ENCODE results near the gene ANKS6.
A peak's percentile ranks its signal among the peaks of the same experiment; 100 is the strongest.

Gene ANKS6

GRCh38 chr9:98796364-98797101 is at the start of gene ANKS6:
Gene ANKS6 (minus strand): TSS chr9:98796555. CDS start chr9:98796491, 64 bp downstream.
- peak within 1 kb of the TSS; percentile 67 for H3K4me3 ChIP-seq (ENCODE audit: low read depth, low read length)

GRCh38 chr9:98846081-98846480 is 49.7 kb upstream of the ANKS6 start:
- H3K4me3 ChIP-seq (ENCODE audit: low read depth, low read length), result no peak overlapping the region

GRCh38 chr9:98842510-98842909 is 46.2 kb upstream of the ANKS6 start:
- H3K4me3 ChIP-seq (ENCODE audit: low read depth, low read length), result no peak overlapping the region

DNA sequence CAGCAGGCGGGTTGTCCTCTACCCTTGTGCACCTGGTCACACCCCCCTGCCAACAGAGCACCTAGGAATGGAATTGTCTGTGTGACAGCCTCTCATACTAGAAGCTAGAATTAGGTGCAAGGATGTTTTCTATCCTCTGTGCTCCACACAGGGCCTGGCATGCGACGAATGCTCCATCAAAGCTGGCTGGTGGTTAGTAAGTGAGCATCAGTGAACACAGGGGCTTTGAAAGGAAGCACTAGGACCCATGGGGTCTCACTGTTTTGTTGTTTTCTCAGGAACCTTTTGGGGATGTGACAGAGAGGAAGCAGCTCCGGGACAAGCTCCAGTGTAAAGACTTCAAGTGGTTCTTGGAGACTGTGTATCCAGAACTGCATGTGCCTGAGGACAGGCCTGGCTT is 43.4 kb upstream of the ANKS6 start:
- H3K4me3 ChIP-seq (ENCODE audit: low read depth, low read length), result no peak overlapping the region

DNA sequence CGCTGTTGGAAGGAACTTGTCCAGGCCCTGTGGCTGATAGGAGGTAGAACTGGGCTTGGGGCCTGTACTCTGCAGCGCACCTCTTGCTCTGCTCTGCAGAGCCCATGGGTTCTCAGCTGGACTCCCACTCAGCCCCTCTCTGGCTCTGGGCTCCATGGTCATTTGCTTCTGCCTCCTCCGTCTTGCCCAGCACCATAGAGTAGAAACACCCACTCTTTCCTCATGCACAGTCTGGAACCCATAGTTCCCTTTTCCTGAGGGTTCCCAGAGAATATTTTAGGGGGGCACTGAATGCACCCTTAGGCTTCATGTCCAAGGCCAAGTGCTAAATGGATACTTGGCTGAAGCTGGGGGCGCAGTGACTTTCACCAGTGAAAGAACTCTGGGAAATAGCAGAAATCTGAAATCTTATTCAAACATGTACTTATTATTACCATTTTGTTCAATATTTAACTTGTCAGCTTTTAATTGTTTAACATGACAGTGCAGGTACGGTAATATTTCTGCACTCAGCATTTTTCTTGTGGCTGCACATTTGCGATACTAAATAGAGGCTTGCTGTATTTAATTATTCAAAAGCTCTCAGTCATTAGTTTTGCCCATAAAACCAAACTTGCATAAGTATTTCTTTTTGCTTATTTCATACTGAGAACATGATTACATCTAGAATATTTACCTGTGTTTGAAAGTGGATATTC is 42.7 kb upstream of the ANKS6 start:
- no peak overlapping the region for H3K4me3 ChIP-seq (ENCODE audit: low read depth, low read length)

GRCh38 chr9:98838155-98838867 is 42.0 kb upstream of the ANKS6 start:
- H3K4me3 ChIP-seq (ENCODE audit: low read depth, low read length), result no peak overlapping the region

- H3K4me3 ChIP-seq (ENCODE audit: low read depth, low read length), result no peak overlapping the region
Measured at GRCh38 chr9:98837516-98837915, 41.2 kb upstream of the ANKS6 start.

GRCh38 chr9:98836206-98836605 is 39.9 kb upstream of the ANKS6 start:
- H3K4me3 ChIP-seq (ENCODE audit: low read depth, low read length), result no peak overlapping the region

DNA sequence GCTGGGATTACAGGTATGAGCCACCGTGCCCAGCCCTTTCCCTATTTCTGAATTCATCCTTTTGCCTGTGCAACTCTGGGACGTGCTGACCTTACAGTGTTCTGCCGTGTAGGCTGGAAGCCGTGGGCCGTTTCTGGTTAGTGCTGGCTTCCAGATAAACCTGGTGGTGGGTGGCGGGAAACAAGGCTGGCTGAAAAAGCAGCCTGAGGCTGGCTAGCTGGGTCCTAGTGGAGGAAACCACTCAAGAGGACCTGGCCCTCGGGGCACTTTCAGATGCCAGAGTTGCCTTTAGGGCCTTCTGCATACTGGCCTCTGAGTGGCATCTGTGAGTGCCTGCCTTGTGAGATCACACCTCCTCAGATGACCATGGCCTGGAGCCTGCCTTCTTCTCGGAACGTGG is 38.0 kb upstream of the ANKS6 start:
- no peak overlapping the region for H3K4me3 ChIP-seq (ENCODE audit: low read depth, low read length)

- no peak overlapping the region for H3K4me3 ChIP-seq (ENCODE audit: low read depth, low read length)
Measured at GRCh38 chr9:98833090-98833956, 37.0 kb upstream of the ANKS6 start.

GRCh38 chr9:98832768-98833089 is 36.4 kb upstream of the ANKS6 start:
- no peak overlapping the region for H3K4me3 ChIP-seq (ENCODE audit: low read depth, low read length)

DNA sequence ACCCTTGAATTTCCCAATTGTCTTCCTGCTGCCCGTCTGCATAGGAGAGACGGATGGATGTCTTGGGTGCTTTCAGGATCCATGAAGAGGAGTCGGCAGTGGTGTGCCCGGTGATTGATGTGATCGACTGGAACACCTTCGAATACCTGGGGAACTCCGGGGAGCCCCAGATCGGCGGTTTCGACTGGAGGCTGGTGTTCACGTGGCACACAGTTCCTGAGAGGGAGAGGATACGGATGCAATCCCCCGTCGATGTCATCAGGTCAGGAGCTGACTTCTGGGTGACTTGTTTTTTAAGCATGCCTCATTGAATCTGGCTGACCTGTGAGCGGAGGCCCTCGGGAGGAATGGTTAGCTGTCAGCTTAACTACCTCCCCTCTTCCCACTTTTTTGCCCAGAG is 35.3 kb upstream of the ANKS6 start:
- H3K4me3 ChIP-seq (ENCODE audit: low read depth, low read length), result no peak overlapping the region

DNA sequence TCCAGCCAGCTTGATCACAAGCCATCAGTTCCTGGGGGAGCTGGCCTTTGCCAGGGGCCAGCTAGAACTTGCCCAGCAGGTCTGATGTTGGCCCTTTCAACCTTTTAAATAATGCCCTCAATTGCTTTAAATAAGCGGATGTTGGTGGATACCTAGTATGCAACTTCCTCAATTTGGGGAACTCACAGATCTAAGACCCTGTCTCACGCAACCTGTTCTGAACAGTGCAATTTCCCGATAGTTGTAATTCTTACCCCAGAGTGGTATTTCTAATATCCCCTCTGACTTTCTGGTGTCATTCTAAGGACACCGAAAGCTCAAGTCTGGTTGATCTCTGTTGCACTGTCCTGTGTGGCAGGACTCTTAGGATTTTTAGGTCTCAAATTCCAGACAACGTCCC is 34.2 kb upstream of the ANKS6 start:
- H3K4me3 ChIP-seq (ENCODE audit: low read depth, low read length), result no peak overlapping the region

- H3K4me3 ChIP-seq (ENCODE audit: low read depth, low read length), result no peak overlapping the region
Measured at GRCh38 chr9:98829766-98830165, 33.4 kb upstream of the ANKS6 start.

DNA sequence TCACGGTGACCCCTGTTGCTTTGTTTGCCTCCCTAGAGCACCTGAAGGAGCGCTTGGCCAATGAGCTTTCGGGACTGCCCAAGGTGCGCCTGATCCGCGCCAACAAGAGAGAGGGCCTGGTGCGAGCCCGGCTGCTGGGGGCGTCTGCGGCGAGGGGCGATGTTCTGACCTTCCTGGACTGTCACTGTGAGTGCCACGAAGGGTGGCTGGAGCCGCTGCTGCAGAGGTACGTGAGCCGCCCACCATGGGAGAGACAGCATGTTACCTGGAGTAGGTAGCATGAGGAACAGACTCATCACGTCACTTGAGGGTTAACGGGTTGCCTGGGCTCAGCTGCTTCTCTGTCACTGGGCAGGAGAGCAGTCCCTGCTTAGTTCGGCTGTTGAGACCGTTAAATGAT is 30.4 kb upstream of the ANKS6 start:
- no peak overlapping the region for H3K4me3 ChIP-seq (ENCODE audit: low read depth, low read length)

DNA sequence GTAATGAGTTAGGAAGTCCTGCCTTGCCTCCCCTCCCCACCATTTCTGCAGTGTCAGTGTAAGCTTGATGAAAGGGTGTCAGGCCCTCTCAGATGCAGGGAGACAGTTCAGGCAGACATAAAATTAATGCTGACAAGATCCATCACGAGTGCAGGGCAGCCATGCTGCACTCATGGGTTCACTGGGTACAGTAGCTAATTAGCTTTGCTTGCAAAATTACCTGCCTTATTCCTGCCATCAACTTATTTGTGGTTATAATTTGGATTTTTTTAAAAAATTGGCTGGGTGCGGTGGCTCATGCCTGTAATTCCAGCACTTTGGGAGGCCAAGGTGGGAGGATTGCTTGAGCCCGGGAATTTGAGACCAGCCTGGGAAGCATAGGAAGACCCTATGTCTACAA is 29.1 kb upstream of the ANKS6 start:
- H3K4me3 ChIP-seq (ENCODE audit: low read depth, low read length), result no peak overlapping the region

DNA sequence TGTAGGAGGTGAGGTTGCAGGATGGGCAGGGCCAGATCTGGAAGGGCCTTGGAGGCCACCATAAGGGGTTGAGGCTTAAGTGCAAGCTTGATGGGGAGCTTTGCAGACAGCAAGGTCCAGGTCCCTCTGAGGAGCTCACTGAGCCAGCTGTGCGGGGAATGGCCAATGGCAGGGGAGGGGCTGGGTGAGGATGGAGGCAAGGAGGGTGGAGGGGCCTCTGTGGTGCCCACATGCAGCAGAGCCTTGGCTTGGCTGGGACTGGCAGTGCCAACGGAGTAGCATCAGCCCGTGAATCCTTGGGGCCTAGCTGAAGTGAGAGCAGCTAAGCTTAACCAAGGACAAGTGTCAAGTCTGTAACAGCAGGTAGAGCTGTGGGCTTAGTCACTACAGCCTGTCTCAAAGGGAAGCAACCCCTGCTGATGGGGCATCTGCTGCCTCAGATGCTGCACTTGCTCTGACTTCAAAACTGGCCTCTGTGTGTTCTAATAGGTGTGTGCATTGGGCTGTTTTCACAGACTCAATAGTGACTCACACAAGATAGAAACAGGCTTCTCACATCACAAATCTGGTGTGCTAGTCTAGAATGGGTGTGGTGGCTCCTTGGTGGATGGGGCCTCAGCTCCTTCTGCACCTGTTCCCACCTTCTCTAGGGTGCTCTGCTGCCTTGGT is 27.4 kb upstream of the ANKS6 start:
- no peak overlapping the region for H3K4me3 ChIP-seq (ENCODE audit: low read depth, low read length)

DNA sequence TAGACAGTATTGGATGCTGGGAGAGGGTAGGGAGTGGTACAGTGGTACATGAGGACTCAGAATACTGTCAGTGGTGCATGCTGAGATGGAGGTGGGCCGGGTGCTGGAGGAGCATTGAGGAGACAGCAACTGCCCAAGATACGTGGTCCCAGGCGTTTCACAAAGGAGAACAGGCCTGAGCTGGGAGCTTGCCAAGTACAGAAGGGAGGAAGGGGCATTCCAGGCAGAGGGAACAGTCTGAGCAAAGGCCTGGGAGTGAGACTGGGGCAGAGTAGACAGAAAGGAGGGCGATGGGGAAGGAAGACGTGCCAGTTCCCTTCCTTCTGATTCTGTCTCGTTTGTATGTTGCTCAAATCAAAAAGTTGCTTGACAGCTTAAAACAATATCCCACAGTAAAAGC is 26.3 kb upstream of the ANKS6 start:
- no peak overlapping the region for H3K4me3 ChIP-seq (ENCODE audit: low read depth, low read length)

DNA sequence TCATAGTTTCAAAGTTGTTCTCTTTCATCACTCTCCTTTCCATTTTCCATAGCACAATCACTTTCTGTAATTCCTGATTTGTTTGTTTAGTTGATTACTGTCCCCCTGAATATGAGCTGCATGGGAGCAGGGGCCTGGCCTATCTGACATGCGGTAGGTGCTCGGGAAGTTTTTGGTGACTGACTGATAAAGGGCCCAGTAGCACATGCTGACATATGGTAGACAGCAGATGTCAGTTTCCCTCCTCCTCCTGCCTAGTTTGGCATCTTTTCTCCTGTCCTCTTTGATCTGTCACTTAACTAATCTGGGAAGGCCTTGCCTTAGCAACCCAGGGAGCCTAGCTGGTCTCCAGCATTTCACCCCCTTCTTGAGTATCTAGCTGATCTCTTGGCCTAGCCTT is 25.5 kb upstream of the ANKS6 start:
- no peak overlapping the region for H3K4me3 ChIP-seq (ENCODE audit: low read depth, low read length)

GRCh38 chr9:98819231-98819630 is 22.9 kb upstream of the ANKS6 start:
- H3K4me3 ChIP-seq (ENCODE audit: low read depth, low read length), result no peak overlapping the region

- H3K4me3 ChIP-seq (ENCODE audit: low read depth, low read length), result no peak overlapping the region
Measured at GRCh38 chr9:98818764-98819163, 22.4 kb upstream of the ANKS6 start.
